SK-N-SH (cell line): ENCODE data around the gene POFUT2. TPM values are rescaled to one million over a fixed set of nuclear protein-coding genes. Genes with fewer than 3 reads are reported as not detected.

ENCODE experiments used
- CTCF ChIA-PET: fragments of 300-600, 350-600 bp; formaldehyde crosslinking; extraction: SDS; loops from one replicate; lab custom pipeline; 2021; lab: Yijun Ruan, JAX
- POLR2A ChIA-PET: fragments of 350-600 bp; sonication (Branson Sonifier 250); formaldehyde crosslinking; extraction: SDS; loops from one replicate; lab custom pipeline; 2020; ENCODE audit warnings: antibody characterized with exemption, inconsistent platforms; lab: Yijun Ruan, JAX
- DNase-seq: peaks from one replicate; pipeline ENCODE4 v3.0.0; 2012
- H2AFZ ChIP-seq: fragments of 200-600 bp; sonication (generic); 2 replicates; pipeline ENCODE4 v1.8.1; 2016; ENCODE audit warnings: antibody characterized with exemption, mild to moderate bottlenecking, low read depth
- H3F3A ChIP-seq: fragments of 200-600 bp; sonication (generic); replicated peaks from 2 replicates; pipeline ENCODE3; 2016; ENCODE audit warnings: antibody characterized with exemption, mild to moderate bottlenecking; ENCODE audit not compliant: insufficient read depth
- H3K27ac ChIP-seq, 2 experiments: fragments of 200-500 bp in 1 of 2; fragments of 200-600 bp in 1 of 2; sonication (Bioruptor generic) in 1 of 2; sonication (generic), shearing (Covaris generic) in 1 of 2; 2 replicates each; pipeline versions ENCODE4 v1.5.1 to v1.6.1; 2014 to 2016; ENCODE audit warnings: low read depth in 2 of 2, inconsistent platforms in 1 of 2, low read length in 1 of 2, mild to moderate bottlenecking in 1 of 2, mixed read lengths in 1 of 2
- H3K27me3 ChIP-seq: fragments of 200-600 bp; sonication (generic), shearing (Covaris generic); 2 replicates; pipeline ENCODE4 v1.6.1; 2016; ENCODE audit warnings: mixed run types; ENCODE audit not compliant: insufficient read depth
- H3K36me3 ChIP-seq, 2 experiments: fragments of 200-500 bp in 1 of 2; fragments of 200-600 bp in 1 of 2; sonication (Bioruptor generic) in 1 of 2; sonication (generic) in 1 of 2; replicated peaks in 1 of 2; 2 replicates each; pipeline versions ENCODE3 to v1.5.1; 2014 to 2016; ENCODE audit warnings: low read length in 1 of 2, mild to moderate bottlenecking in 1 of 2; ENCODE audit not compliant: insufficient read depth in 2 of 2, control insufficient read depth in 1 of 2
- H3K4me1 ChIP-seq, 2 experiments: fragments of 200-500 bp in 1 of 2; fragments of 200-600 bp in 1 of 2; sonication (Bioruptor generic) in 1 of 2; sonication (generic), shearing (Covaris generic) in 1 of 2; 2 replicates each; pipeline versions ENCODE4 v1.5.1 to v1.6.1; 2014 to 2016; ENCODE audit warnings: low read depth in 1 of 2, low read length in 1 of 2, mixed run types in 1 of 2; ENCODE audit not compliant: insufficient read depth in 2 of 2, control insufficient read depth in 1 of 2
- H3K4me2 ChIP-seq: fragments of 200-600 bp; sonication (generic), shearing (Covaris generic); 2 replicates; pipeline ENCODE4 v1.6.1; 2017; ENCODE audit warnings: mixed run types
- H3K4me3 ChIP-seq, 2 experiments: fragments of 200-500 bp in 1 of 2; fragments of 200-600 bp in 1 of 2; sonication (Bioruptor generic) in 1 of 2; sonication (generic), shearing (Covaris generic) in 1 of 2; 2 replicates each; pipeline versions ENCODE4 v1.5.1 to v1.8.1; 2014 to 2016; ENCODE audit warnings: low read depth in 2 of 2, inconsistent platforms in 1 of 2, low read length in 1 of 2, mild to moderate bottlenecking in 1 of 2, mixed read lengths in 1 of 2, moderate library complexity in 1 of 2
- H3K79me2 ChIP-seq: fragments of 200-600 bp; sonication (generic); 2 replicates; pipeline ENCODE4 v1.8.1; 2017; ENCODE audit warnings: mild to moderate bottlenecking; ENCODE audit not compliant: insufficient read depth
- H3K9ac ChIP-seq: fragments of 200-600 bp; sonication (generic); 2 replicates; pipeline ENCODE4 v1.6.1; 2017; ENCODE audit warnings: mixed run types
- H3K9me2 ChIP-seq: fragments of 200-600 bp; sonication (generic); 2 replicates; pipeline ENCODE4 v1.6.1; 2017; ENCODE audit warnings: mixed run types
- H3K9me3 ChIP-seq: fragments of 200-600 bp; sonication (generic); 2 replicates; pipeline ENCODE4 v1.6.1; 2017; ENCODE audit warnings: mixed run types, mild to moderate bottlenecking, moderate library complexity
- H4K20me1 ChIP-seq: fragments of 200-600 bp; sonication (generic); 2 replicates; pipeline ENCODE4 v1.6.1; 2017; ENCODE audit warnings: mild to moderate bottlenecking, mixed run types; ENCODE audit not compliant: insufficient read depth
- CTCF ChIP-seq: fragments of 200-600 bp; sonication (generic); IDR thresholded peaks from 2 replicates; pipeline ENCODE4 v1.6.1; 2017; ENCODE audit warnings: antibody characterized with exemption, mild to moderate bottlenecking, moderate library complexity
- IRF3 ChIP-seq: fragments of 150-350 bp; IDR thresholded peaks from 2 replicates; pipeline ENCODE4 v1.6.1; 2016; ENCODE audit warnings: mild to moderate bottlenecking, low read depth, low read length
- MAX ChIP-seq: IDR thresholded peaks from 2 replicates; pipeline ENCODE4 v1.4.0; 2012; ENCODE audit warnings: low read depth
- MEF2A ChIP-seq: IDR thresholded peaks from 2 replicates; pipeline ENCODE4 v1.4.0; 2012; ENCODE audit warnings: low read depth, borderline replicate concordance
- MXI1 ChIP-seq: IDR thresholded peaks from 2 replicates; pipeline ENCODE4 v1.6.1; 2012; ENCODE audit warnings: mild to moderate bottlenecking, low read depth, low read length, improper control_type of control experiment
- PBX3 ChIP-seq: IDR thresholded peaks from 2 replicates; pipeline ENCODE4; 2012
- POLR2AphosphoS5 ChIP-seq: IDR thresholded peaks from 2 replicates; pipeline ENCODE4 v1.6.1; 2012; ENCODE audit warnings: low read depth, low read length
- RXRA ChIP-seq: IDR thresholded peaks from 2 replicates; pipeline ENCODE4 v1.4.0; 2012; ENCODE audit warnings: low read depth, mild to moderate bottlenecking, borderline replicate concordance
- SIN3A ChIP-seq: IDR thresholded peaks from 2 replicates; pipeline ENCODE4 v1.6.1; 2012; ENCODE audit warnings: low read depth, mild to moderate bottlenecking, low read length, moderate library complexity, borderline replicate concordance
- TEAD4 ChIP-seq: IDR thresholded peaks from 2 replicates; pipeline ENCODE4 v1.4.0; 2012; ENCODE audit warnings: mild to moderate bottlenecking, borderline replicate concordance; ENCODE audit not compliant: insufficient read depth
- WGBS: methylation state at CpG from one replicate; pipeline ENCODE4 v1.1.6; 2017; ENCODE audit warnings: low lambda C conversion rate; 5-methylcytosine and 5-hydroxymethylcytosine counted together
- polyA plus RNA-seq, 3 experiments: library from polyadenylated mRNA; depleted of rRNA; stranded (reverse); fragments of >200 nt; gene quantifications; 2 replicates each; pipeline ENCODE4 v1.2.3, GENCODE V29; 2012

The POFUT2 gene
- polyA plus RNA-seq, 1 of the 3 experiments (the other 2 are of a cell fraction) = 53.3 TPM

- WGBS = 88% methylated on average over 8 of the region's 16 CpGs
- H3K9me2 ChIP-seq = no peaks in the 10 kb centered on the region
- H4K20me1 ChIP-seq = no peaks in the 10 kb centered on the region
- H3K36me3 ChIP-seq = no peaks in the 10 kb centered on the region
- no peaks in the 10 kb centered on the region for H3F3A ChIP-seq
- POLR2A ChIA-PET = interaction anchor here (0.6 kb wide), 1 partner anchor 117 kb away, joined by 3 read pairs; no protein-coding TSS in a partner anchor
- H3K4me3 ChIP-seq = no peak overlapping the region
- TF ChIP-seq PBX3 = no peak
- TF ChIP-seq IRF3 = no peak
- no peak for TF ChIP-seq MXI1
- TF ChIP-seq TEAD4 = no peak
- no peak for TF ChIP-seq CTCF
- CTCF ChIA-PET = interaction anchor here (0.7 to 3.1 kb wide), 8 partner anchors 15 to 186 kb away, joined by 3 to 15 read pairs (median 4); no protein-coding TSS in a partner anchor
- H3K9me3 ChIP-seq = no peaks in the 10 kb centered on the region
- no peaks in the 10 kb centered on the region for H3K79me2 ChIP-seq
- no peak overlapping the region for H3K4me2 ChIP-seq
- no peak overlapping the region for H3K9ac ChIP-seq
- no peak for DNase-seq
- H3K27me3 ChIP-seq = no peaks in the 10 kb centered on the region
- no peak overlapping the region for H2AFZ ChIP-seq
- peak overlapping the region in 1 of 2 experiments; percentile 62; a peak in 1 of 4 replicates for H3K27ac ChIP-seq
- H3K4me1 ChIP-seq = peaks cover 14 to 28% of the 10 kb centered on the region in 2 experiments; a peak in 3 of 4 replicates
These were observed 36.0 kb upstream of the POFUT2 start for GRCh38 chr21:45323487-45324311.

- no peak overlapping the region for H2AFZ ChIP-seq
- H3K27me3 ChIP-seq = no peaks in the 10 kb centered on the region
- no peak overlapping the region for H3K9ac ChIP-seq
- H3F3A ChIP-seq = no peaks in the 10 kb centered on the region
- no peak for DNase-seq
- CTCF ChIA-PET = interaction anchor here (0.7 to 3.1 kb wide), 6 partner anchors 14 to 184 kb away, joined by 3 to 15 read pairs (median 4); no protein-coding TSS in a partner anchor
- no peaks in the 10 kb centered on the region for H3K79me2 ChIP-seq
- POLR2A ChIA-PET = no interaction called here
- H3K27ac ChIP-seq = peak overlapping the region in 1 of 2 experiments; percentile 32; a peak in 1 of 4 replicates
- no peak overlapping the region for H3K4me3 ChIP-seq
- no peak overlapping the region for H3K4me2 ChIP-seq
- H3K36me3 ChIP-seq = no peaks in the 10 kb centered on the region
- H3K9me3 ChIP-seq = no peaks in the 10 kb centered on the region
- peaks cover 21 to 28% of the 10 kb centered on the region in 2 experiments; a peak in 3 of 4 replicates for H3K4me1 ChIP-seq
- H3K9me2 ChIP-seq = no peaks in the 10 kb centered on the region
- H4K20me1 ChIP-seq = no peaks in the 10 kb centered on the region
- WGBS = 61% methylated on average over 14 of the region's 22 CpGs
- TF ChIP-seq MAX (no peak), SIN3A (no peak), POLR2AphosphoS5 (no peak), MEF2A (no peak), PBX3 (no peak), RXRA (no peak)
These were observed 35.3 kb upstream of the POFUT2 start for GRCh38 chr21:45322960-45323461.
